HepG2 (cell line): Measurements from ENCODE around the gene CATSPERD. TPM values are rescaled to one million over a fixed set of nuclear protein-coding genes. Genes with fewer than 3 reads are reported as not detected.
A peak's percentile ranks its signal among the peaks of the same experiment; 100 is the strongest.

Experiments used
- HMG20A ChIP-seq: IDR thresholded peaks from 2 replicates; pipeline ENCODE4 v1.6.1; 2016; ENCODE audit warnings: borderline replicate concordance
- ISX ChIP-seq: sonication (generic); formaldehyde crosslinking; conservative IDR thresholded peaks from 2 replicates; pipeline ENCODE4 v1.5.0; 2020; ENCODE audit warnings: missing genetic modification reagents
- KDM3A ChIP-seq: IDR thresholded peaks from 2 replicates; pipeline ENCODE4 v1.6.1; 2018; ENCODE audit warnings: low read depth, missing compliant biosample characterization
- MAFF ChIP-seq: IDR thresholded peaks from 2 replicates; pipeline ENCODE4 v1.6.1; 2011; ENCODE audit warnings: low read depth, low read length, improper control_type of control experiment
- MED1 ChIP-seq: sonication (generic); formaldehyde crosslinking; IDR thresholded peaks from 2 replicates; pipeline ENCODE4 v1.4.0; 2020; ENCODE audit warnings: missing genetic modification reagents
- MEF2D ChIP-seq: sonication (generic); formaldehyde crosslinking; IDR thresholded peaks from 2 replicates; pipeline ENCODE4 v1.5.1; 2020; ENCODE audit warnings: mild to moderate bottlenecking, missing genetic modification reagents
- NFE2 ChIP-seq: sonication (generic); formaldehyde crosslinking; IDR thresholded peaks from 2 replicates; pipeline ENCODE4 v1.4.0; 2020; ENCODE audit warnings: missing genetic modification reagents
- NR0B2 ChIP-seq: sonication (generic); formaldehyde crosslinking; IDR thresholded peaks from 2 replicates; pipeline ENCODE4 v1.4.0; 2020; ENCODE audit warnings: mild to moderate bottlenecking, missing genetic modification reagents
- PAF1 ChIP-seq: IDR thresholded peaks from 2 replicates; pipeline ENCODE4 v1.6.1; 2016; ENCODE audit warnings: missing genetic modification reagents, missing compliant biosample characterization
- SRSF1 ChIP-seq: fragments of 200-400 bp; formaldehyde crosslinking; optimal IDR thresholded peaks from 2 replicates; pipeline ENCODE3; 2017; ENCODE audit warnings: mild to moderate bottlenecking, low read depth, low read length, moderate library complexity
- THAP9 ChIP-seq: sonication (generic); formaldehyde crosslinking; IDR thresholded peaks from 2 replicates; pipeline ENCODE4; 2020; ENCODE audit warnings: missing genetic modification reagents, mild to moderate bottlenecking, borderline replicate concordance
- ZBTB26 ChIP-seq: IDR thresholded peaks from 2 replicates; pipeline ENCODE4 v1.6.1; 2016; ENCODE audit warnings: missing compliant biosample characterization, missing genetic modification reagents, borderline replicate concordance
- ZBTB33 ChIP-seq: sonication (generic); formaldehyde crosslinking; IDR thresholded peaks from 2 replicates; pipeline ENCODE4 v1.4.0; 2020; ENCODE audit warnings: missing genetic modification reagents
- ZNF232 ChIP-seq: sonication (generic); formaldehyde crosslinking; IDR thresholded peaks from 2 replicates; pipeline ENCODE4 v1.4.0; 2020; ENCODE audit warnings: missing genetic modification reagents, borderline replicate concordance
- ZNF234 ChIP-seq: sonication (generic); formaldehyde crosslinking; conservative IDR thresholded peaks from 2 replicates; pipeline ENCODE4 v1.5.1; 2020; ENCODE audit warnings: mild to moderate bottlenecking, missing genetic modification reagents
- ZNF501 ChIP-seq: sonication (generic); formaldehyde crosslinking; IDR thresholded peaks from 2 replicates; pipeline ENCODE4 v1.5.1; 2020; ENCODE audit warnings: mild to moderate bottlenecking, moderate library complexity, missing genetic modification reagents
- ZNF768 ChIP-seq: sonication (generic); formaldehyde crosslinking; IDR thresholded peaks from 2 replicates; pipeline ENCODE4 v1.4.0; 2020; ENCODE audit warnings: missing genetic modification reagents
- ZNF879 ChIP-seq: sonication (generic); formaldehyde crosslinking; IDR thresholded peaks from 2 replicates; pipeline ENCODE4 v1.8.1; 2023; ENCODE audit warnings: missing genetic modification reagents
- polyA plus RNA-seq, 8 experiments: library from polyadenylated mRNA; depleted of rRNA in 3 of 8; stranded (reverse) in 7 of 8; unstranded in 1 of 8; fragments of >200 nt; fragmentation: Illumina TruSeq in 4 of 8; extraction: Trizol in 4 of 8; gene quantifications; 2 replicates each; pipeline versions ENCODE4 v1.2.1 to v1.2.3, GENCODE V29; 2011 to 2016; ENCODE audit warnings: low read depth in 4 of 8, missing spikeins in 1 of 8, mixed read lengths in 1 of 8; ENCODE audit not compliant: insufficient read depth in 1 of 8
- total RNA-seq, 5 experiments: library from RNA; depleted of rRNA; stranded (reverse); fragments of >200 nt; fragmentation: Illumina TruSeq; extraction: Trizol; gene quantifications; 2 replicates each; pipeline ENCODE4 v1.2.3, GENCODE V29; 2016; ENCODE audit warnings: low read depth in 1 of 5
- TF ChIP-seq, protein P1 (sequence below): sonication (generic); formaldehyde crosslinking; IDR thresholded peaks from 2 replicates; pipeline ENCODE4 v1.9.0; 2022; ENCODE audit warnings: missing genetic modification reagents, mild to moderate bottlenecking, borderline replicate concordance
- TF ChIP-seq, protein P2 (sequence below): IDR thresholded peaks from 2 replicates; pipeline ENCODE4 v1.6.1; 2016; ENCODE audit warnings: missing genetic modification reagents, missing compliant biosample characterization

Gene CATSPERD
- total and polyA plus RNA-seq, 2 of the 13 experiments (the other 11 are each of a cell fraction or from before 2014, with no cell fraction given): 0.04 TPM; not detected in 1

DNA sequence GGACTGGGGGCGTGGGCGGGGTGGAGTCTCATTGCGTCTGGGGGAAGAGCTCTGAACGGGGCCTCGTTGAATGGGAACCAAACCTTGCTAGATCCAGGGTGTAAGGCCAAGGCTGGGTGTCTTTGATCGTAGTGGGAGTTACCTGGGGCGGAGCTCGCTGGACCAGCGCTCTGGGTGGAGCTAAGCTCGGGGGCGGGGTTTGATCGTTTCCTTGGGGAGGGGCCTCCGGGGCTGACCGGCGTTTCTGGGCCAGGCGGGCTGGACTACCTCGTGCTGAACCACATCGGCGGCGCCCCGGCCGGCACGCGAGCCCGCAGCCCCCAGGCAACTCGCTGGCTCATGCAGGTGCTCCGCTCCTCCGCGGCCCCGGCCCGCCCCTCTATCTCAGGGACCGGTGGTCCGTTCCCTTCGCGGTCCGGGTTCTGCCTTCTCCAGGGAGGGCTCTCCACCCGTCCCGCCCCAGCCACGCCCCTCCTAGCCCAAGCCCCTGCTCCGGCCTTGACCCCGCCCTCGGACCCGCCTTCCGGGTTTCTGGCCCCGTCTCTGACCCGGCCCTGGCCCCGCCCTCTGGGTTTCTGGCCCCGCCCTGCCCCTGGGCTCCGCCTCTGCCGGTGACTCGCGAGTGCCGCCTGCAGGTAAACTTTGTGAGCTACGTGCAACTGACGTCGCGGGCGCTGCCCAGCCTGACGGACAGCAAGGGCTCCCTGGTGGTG is 33.6 kb upstream of the CATSPERD start (continued):
- TF ChIP-seq ZBTB26 (no peak), PAF1 (CRISPR knock-in tag) (no peak), NR0B2 (CRISPR knock-in tag) (peak; percentile 24), ZBTB33 (CRISPR knock-in tag) (no peak), ZNF768 (CRISPR knock-in tag) (no peak), NFE2 (CRISPR knock-in tag) (no peak), KDM3A (CRISPR knock-in tag) (peak; percentile 67; the same call in 1 of the 2 replicates), MED1 (0 out of 2 replicates have a peak, but pooled peaks have one; percentile 32), SRSF1 (no peak), ZNF232 (CRISPR knock-in tag) (no peak; the same call in 1 of the 2 replicates), ZNF879 (CRISPR knock-in tag) (no peak), ISX (CRISPR knock-in tag) (no peak), ZNF234 (CRISPR knock-in tag) (no peak), MEF2D (CRISPR knock-in tag) (no peak), ZNF501 (CRISPR knock-in tag) (0 out of 2 replicates have a peak, but pooled peaks have one; percentile 17), MAFF (no peak), HMG20A (CRISPR knock-in tag) (no peak), THAP9 (CRISPR knock-in tag) (peak; percentile 61)
- TF ChIP-seq, protein P1, sequence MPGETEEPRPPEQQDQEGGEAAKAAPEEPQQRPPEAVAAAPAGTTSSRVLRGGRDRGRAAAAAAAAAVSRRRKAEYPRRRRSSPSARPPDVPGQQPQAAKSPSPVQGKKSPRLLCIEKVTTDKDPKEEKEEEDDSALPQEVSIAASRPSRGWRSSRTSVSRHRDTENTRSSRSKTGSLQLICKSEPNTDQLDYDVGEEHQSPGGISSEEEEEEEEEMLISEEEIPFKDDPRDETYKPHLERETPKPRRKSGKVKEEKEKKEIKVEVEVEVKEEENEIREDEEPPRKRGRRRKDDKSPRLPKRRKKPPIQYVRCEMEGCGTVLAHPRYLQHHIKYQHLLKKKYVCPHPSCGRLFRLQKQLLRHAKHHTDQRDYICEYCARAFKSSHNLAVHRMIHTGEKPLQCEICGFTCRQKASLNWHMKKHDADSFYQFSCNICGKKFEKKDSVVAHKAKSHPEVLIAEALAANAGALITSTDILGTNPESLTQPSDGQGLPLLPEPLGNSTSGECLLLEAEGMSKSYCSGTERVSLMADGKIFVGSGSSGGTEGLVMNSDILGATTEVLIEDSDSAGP (CRISPR knock-in tag): no peak; the same call in 1 of the 2 replicates
- TF ChIP-seq, protein P2, sequence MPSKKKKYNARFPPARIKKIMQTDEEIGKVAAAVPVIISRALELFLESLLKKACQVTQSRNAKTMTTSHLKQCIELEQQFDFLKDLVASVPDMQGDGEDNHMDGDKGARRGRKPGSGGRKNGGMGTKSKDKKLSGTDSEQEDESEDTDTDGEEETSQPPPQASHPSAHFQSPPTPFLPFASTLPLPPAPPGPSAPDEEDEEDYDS (CRISPR knock-in tag): peak; percentile 8; the same call in 1 of the 2 replicates
